Panc1 (cell line): ENCODE measurements around the gene SPECC1.
"Not testable (repeated sequence)": the region's sequence is repeated elsewhere in the genome, so short reads cannot be mapped to it uniquely, and the experiment has no call there.

ENCODE experiments used
- CTCF ChIP-seq: fragments of 450-650 bp; IDR thresholded peaks from 2 replicates; pipeline ENCODE4 v1.5.1; 2017; ENCODE audit warnings: mild to moderate bottlenecking
- SIN3A ChIP-seq: IDR thresholded peaks from 2 replicates; pipeline ENCODE4 v1.6.1; 2012; ENCODE audit warnings: low read depth, mild to moderate bottlenecking, low read length, moderate library complexity, borderline replicate concordance; ENCODE audit not compliant: insufficient read depth

DNA sequence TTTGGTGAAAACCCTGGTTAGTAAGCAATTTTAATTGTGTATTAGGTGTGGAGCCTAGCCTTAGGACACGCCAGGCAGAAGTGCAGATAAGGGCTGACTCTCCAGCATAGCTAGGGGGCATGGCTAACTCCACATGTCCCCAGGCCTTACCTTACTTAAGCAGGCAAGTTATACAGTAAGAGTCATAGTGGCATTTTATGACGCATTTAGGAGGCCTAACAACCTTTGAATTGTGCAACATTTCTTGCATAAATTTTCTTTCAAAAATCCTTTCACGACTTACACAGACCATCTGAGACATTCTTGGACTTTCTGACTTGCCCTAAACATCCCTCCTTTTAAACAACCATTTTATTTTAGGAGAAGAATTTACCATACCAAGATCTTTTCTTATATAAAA, 187.1 kb downstream of the SPECC1 start:
- not testable (repeated sequence) for TF ChIP-seq CTCF, SIN3A
